ENCODE measurements around the gene PPME1.
"Not testable (repeated sequence)": the region's sequence is repeated elsewhere in the genome, so short reads cannot be mapped to it uniquely, and the experiment has no call there.

Gene PPME1, protein sequence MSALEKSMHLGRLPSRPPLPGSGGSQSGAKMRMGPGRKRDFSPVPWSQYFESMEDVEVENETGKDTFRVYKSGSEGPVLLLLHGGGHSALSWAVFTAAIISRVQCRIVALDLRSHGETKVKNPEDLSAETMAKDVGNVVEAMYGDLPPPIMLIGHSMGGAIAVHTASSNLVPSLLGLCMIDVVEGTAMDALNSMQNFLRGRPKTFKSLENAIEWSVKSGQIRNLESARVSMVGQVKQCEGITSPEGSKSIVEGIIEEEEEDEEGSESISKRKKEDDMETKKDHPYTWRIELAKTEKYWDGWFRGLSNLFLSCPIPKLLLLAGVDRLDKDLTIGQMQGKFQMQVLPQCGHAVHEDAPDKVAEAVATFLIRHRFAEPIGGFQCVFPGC

DNA sequence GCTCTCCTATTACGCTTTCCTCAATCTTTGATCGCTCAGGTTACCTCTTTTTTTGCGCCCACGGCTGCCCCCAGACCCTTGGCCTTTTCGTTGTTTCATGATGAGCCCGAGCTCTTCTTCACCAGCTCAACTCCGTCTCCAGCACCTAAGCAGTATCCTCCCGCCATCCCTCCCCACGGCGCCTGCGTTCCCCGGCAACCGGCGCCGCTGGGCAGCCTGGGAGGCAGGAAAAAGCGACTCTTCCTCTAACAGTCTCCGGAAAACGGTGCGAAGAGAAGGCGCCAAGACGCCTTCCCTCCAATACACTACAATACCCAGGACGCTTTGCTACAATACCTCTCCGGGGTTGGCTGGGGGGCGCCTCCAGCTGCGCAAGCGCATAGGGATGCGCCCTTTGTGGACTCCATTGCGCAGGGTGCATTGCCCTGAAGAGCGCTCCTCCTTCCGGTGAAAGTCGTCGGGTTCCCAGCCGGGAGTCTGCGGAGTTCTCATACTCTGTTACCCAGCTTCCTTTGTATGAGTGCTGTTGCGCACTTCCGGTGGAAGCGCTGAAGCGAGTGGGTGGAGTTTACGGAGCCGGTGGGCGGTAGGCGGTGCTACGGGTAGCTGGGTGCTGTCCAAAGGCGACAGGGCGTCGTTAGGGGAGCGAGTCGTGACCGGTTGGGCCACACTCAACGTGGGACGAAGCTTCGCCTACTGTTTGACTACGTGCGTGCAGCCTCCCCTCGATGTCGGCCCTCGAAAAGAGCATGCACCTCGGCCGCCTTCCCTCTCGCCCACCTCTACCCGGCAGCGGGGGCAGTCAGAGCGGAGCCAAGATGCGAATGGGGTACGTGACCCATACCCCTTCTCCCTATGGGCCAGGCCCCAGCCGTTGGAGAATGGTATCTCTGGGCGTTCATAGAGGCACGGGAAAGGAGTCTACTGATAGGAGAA is at the start of gene PPME1, which contains the start of gene C2CD3:
Gene PPME1 (plus strand): TSS at position 596 of the 936 bp plus-strand sequence. CDS start 133 bp downstream, at position 729.
Gene C2CD3 (minus strand): TSS at position 309 of the 936 bp plus-strand sequence. CDS start 210 bp downstream, at position 99.
- FAIRE-seq = peak; percentile 99
- peak; percentile 87 for DNase-seq (ENCODE audit: extremely low spot score, insufficient read length, low read depth)

GRCh38 chr11:74121804-74122203 is 49.3 kb upstream of the PPME1 start:
- DNase-seq (ENCODE audit: extremely low spot score, insufficient read length, low read depth) = no peak
- no peak for FAIRE-seq

DNA sequence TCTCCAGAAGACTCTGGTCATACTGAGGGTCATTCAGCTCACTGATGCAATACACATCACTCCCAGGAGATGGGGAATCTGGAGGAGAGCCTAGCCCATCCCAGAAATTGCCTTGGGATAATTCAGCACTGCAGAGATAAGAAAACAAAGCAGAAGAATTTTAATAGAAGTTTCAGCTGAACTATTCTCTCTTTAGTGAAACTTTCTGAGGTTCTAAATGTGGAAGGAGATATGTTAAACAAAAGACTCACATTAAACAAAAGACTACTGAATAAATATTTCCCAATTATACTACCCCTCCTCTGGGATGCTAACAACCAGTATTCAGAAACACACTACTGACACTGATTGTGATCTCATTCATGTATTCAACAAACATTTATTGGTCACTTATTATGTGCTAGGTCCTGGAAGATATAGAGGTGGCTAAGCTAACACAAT is 48.1 kb upstream of the PPME1 start:
- no peak for DNase-seq (ENCODE audit: extremely low spot score, insufficient read length, low read depth)
- FAIRE-seq = no peak

GRCh38 chr11:74129121-74129520 is 42.0 kb upstream of the PPME1 start:
- not testable (repeated sequence) for DNase-seq (ENCODE audit: extremely low spot score, insufficient read length, low read depth); FAIRE-seq

GRCh38 chr11:74132833-74133232 is 38.3 kb upstream of the PPME1 start:
- DNase-seq (ENCODE audit: extremely low spot score, insufficient read length, low read depth) (no peak), FAIRE-seq (no peak)

GRCh38 chr11:74133436-74133835 is 37.7 kb upstream of the PPME1 start:
- no peak for FAIRE-seq

GRCh38 chr11:74134661-74135060 is 36.4 kb upstream of the PPME1 start:
- FAIRE-seq (no peak), DNase-seq (ENCODE audit: extremely low spot score, insufficient read length, low read depth) (no peak)

More at GRCh38 chr11:74133436-74133835, 37.7 kb upstream of the PPME1 start:
- no peak for DNase-seq (ENCODE audit: extremely low spot score, insufficient read length, low read depth)

GRCh38 chr11:74135127-74135840 is 35.8 kb upstream of the PPME1 start:
- no peak for DNase-seq (ENCODE audit: extremely low spot score, insufficient read length, low read depth)
- FAIRE-seq = no peak

DNA sequence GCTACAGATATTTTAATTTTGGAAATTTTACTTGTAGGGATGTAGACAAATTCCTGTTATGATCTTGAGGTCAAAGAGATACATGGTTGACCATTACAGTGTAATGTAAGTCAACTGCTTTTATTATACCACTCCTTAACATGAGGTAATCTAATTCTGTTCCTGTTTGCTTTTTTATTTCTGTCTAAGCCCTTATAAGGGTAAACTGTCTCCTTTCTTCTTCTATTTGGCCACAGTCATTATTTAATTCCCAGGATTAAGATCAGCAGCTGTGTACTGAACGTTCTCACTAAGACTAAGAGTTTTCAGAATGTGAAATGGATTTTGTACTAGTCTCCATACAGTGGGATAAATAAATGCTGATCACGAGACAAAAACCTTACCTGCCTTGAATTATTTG is 33.1 kb upstream of the PPME1 start:
- DNase-seq (ENCODE audit: extremely low spot score, insufficient read length, low read depth) (no peak), FAIRE-seq (no peak)

- no peak for DNase-seq (ENCODE audit: extremely low spot score, insufficient read length, low read depth)
- FAIRE-seq = no peak
These were observed 32.5 kb upstream of the PPME1 start for GRCh38 chr11:74138572-74138971.

DNA sequence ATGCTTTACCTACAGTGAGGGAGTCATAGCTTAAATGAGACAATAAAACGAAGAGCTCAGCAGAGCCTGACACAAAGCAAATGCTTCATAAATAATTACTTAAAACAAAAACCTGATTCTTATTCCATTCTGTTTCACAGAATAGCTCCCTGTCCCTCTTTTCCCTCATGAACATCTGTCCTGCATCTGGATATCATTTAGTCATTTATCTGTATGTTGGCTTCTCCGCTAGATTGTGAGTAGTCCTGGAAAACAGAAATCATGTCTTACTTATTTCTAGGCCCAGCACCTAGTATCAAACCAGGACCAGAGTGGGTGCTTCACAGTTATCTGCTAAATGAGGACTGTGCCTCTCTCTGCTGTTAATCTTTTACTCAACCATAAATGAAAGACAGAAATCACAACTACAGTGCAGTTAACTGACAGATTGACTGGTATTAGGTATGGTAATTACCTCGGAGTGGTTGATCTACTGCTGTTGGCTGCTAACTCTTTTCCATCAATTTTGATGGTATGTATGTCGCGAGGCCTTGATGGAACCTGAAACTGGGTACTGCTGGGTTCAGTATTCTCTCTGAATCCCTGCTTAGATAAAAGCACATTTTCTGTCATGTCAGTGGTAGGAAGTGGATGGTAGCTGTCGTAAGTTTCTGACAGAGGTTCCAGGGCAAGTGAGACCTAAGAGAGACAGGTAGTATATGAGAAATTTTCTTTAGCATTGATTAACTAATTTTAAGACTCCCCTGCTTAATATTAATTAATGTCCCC is 31.8 kb upstream of the PPME1 start:
- DNase-seq (ENCODE audit: extremely low spot score, insufficient read length, low read depth) = no peak

GRCh38 chr11:74139919-74140431 is 31.1 kb upstream of the PPME1 start:
- FAIRE-seq; DNase-seq (ENCODE audit: extremely low spot score, insufficient read length, low read depth): not testable (repeated sequence)

More for the DNA sequence above, 31.8 kb upstream of the PPME1 start:
- FAIRE-seq = no peak

- no peak for FAIRE-seq
- no peak for DNase-seq (ENCODE audit: extremely low spot score, insufficient read length, low read depth)
These were observed 29.8 kb upstream of the PPME1 start for GRCh38 chr11:74141241-74141695.

DNA sequence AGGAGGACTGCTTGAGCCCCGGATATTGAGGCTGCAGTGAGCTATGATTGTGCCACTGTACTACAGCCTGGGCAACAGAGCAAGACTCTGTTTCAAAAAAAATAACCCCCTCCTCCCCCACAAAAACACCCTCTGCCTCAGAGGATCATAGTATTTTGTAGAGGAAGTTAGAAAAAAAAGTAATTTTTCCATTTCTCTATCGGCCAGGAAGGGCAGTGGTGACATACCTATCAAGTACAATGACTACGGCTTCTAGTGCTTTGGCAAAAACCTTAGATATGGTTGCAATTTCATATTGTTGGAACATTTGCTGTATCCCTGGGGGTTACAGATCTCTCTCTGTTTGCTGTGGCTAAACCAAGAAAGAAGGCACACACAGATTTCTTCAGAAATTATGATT is 29.2 kb upstream of the PPME1 start:
- no peak for DNase-seq (ENCODE audit: extremely low spot score, insufficient read length, low read depth)
- no peak for FAIRE-seq

DNA sequence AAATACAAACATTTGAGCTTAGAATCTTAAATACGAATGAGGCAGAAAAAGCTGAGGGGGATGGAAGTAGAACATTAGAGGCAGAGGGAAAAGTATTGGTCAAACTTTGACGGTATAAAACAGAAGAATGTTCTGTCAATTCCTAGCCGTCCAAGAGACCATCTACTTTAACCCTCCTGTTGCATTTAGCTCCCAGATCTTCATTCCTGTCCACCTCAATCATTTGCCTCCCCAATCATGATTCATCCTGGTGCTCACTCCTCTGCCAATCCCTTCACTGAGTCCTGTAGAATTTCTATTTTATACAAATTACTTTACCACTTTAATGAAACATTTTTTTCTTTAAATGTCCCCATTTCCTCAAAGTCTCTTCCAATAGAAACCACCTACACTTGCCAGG is 28.5 kb upstream of the PPME1 start:
- FAIRE-seq (no peak), DNase-seq (ENCODE audit: extremely low spot score, insufficient read length, low read depth) (no peak)

DNA sequence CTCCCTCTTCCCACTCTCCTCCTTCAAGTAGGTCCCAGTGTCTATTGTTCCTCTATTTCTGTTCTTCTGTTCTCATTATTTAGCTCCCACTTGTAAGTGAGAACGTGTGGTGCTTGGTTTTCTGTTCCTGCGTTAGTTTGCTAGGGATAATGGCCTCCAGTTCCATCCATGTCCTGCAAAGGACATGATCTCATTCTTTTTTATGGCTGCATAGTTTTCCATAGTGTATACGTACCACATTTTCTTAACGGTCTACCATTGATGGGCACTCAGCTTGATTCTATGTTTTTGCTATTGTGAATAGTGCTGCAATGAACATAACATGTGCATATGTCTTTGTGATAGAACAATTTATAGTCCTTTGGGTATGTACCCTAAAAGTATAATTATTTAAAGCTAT is 26.5 kb upstream of the PPME1 start:
- DNase-seq (ENCODE audit: extremely low spot score, insufficient read length, low read depth) (no peak), FAIRE-seq (no peak)

GRCh38 chr11:74147199-74147929 is 23.7 kb upstream of the PPME1 start:
- no peak for DNase-seq (ENCODE audit: extremely low spot score, insufficient read length, low read depth)
- FAIRE-seq = no peak

DNA sequence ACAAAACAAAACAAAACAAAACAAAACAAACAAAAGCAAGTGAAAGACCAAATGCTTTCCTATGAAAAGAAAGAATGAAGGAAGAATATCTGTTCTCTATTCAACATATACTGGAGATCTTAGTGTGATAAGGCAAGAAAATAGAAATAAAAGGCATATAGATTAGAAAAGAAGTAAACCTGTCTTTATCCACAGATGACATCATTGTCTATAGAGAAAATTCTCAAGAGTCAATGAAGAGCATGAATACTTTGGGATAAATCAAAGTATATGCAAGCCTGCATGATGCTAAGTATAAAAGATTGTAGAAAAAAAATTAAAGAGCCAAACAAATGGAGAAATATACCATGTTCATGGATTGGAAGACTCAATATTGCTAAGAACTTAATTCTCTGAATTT is 17.9 kb upstream of the PPME1 start:
- DNase-seq (ENCODE audit: extremely low spot score, insufficient read length, low read depth) = no peak
- no peak for FAIRE-seq

Data from GM18507 (cell line).